Body of pancreas (tissue), 4 donors: ENCODE results near the gene MAP3K4. TPM values are rescaled to one million over a fixed set of nuclear protein-coding genes. Genes with fewer than 3 reads are reported as not detected.

Experiments used
- ATAC-seq: fragments of 150-250 bp; one replicate; pipeline ENCODE4 v1.9.1; 2016
- DNase-seq, 4 donors: peaks; one replicate each; pipeline ENCODE4 v3.0.0-alpha.2; 2019
- H3K27ac ChIP-seq, 4 donors: fragments of 200-600 bp; sonication (generic); 1 replicate in 3 of 4; 2 replicates in 1 of 4; pipeline versions ENCODE4 v1.5.1 to v1.6.1; 2016 to 2019; ENCODE audit warnings: mild to moderate bottlenecking in 1 of 4, mixed read lengths in 1 of 4, moderate library complexity in 1 of 4
- H3K27me3 ChIP-seq, 2 donors: fragments of 200-600 bp; sonication (generic); one replicate each; pipeline ENCODE4 v1.6.0; 2016; ENCODE audit warnings: mild to moderate bottlenecking in 1 of 2
- H3K36me3 ChIP-seq, 2 donors: fragments of 200-600 bp; sonication (generic); replicated peaks in 1 of 2; 2 replicates each; pipeline ENCODE4 v1.5.1; 2016; ENCODE audit warnings: low read depth in 2 of 2; ENCODE audit not compliant: insufficient read depth in 1 of 2
- H3K4me1 ChIP-seq: fragments of 200-600 bp; sonication (generic); one replicate; pipeline ENCODE4 v1.6.0; 2016
- H3K4me3 ChIP-seq, 2 donors: fragments of 200-600 bp; sonication (generic); 1 replicate in 1 of 2; 2 replicates in 1 of 2; pipeline ENCODE4 v1.5.1; 2016 to 2019
- H3K9me3 ChIP-seq, 3 donors: fragments of 200-600 bp; sonication (generic); 1 replicate in 2 of 3; 2 replicates in 1 of 3; pipeline ENCODE4 v1.5.1; 2016
- POLR2A ChIP-seq, 3 donors: fragments of 450-650 bp; IDR thresholded peaks; one replicate each; pipeline ENCODE4 v1.6.1; 2016; ENCODE audit warnings: antibody characterized with exemption in 3 of 3, mild to moderate bottlenecking in 2 of 3
- WGBS, 2 donors: methylation state at CpG; one replicate each; pipeline ENCODE4 v1.1.5; 2017; 5-methylcytosine and 5-hydroxymethylcytosine counted together
- intact Hi-C: fragments of 100-400 bp; cut with DNase I; formaldehyde crosslinking; loops from one replicate; pipeline ENCODE4 v1.15.1; 2023
- total RNA-seq, 2 donors: library from RNA; depleted of rRNA; stranded (reverse); fragments of >200 nt; gene quantifications; one replicate each; pipeline ENCODE4 v1.1.0, GENCODE V29; 2016
- TF ChIP-seq, protein P1 (sequence below), 7 experiments: fragments of 450-650 bp in 4 of 7; fragments of 200-600 bp in 3 of 7; sonication (generic) in 3 of 7; IDR thresholded peaks; one replicate each; pipeline ENCODE4 v1.5.1; 2016 to 2019; ENCODE audit warnings: antibody characterized with exemption in 7 of 7

MAP3K4 gene
- total RNA-seq, 2 donors from 2014 or later = 20.1 to 31.4 TPM

DNA sequence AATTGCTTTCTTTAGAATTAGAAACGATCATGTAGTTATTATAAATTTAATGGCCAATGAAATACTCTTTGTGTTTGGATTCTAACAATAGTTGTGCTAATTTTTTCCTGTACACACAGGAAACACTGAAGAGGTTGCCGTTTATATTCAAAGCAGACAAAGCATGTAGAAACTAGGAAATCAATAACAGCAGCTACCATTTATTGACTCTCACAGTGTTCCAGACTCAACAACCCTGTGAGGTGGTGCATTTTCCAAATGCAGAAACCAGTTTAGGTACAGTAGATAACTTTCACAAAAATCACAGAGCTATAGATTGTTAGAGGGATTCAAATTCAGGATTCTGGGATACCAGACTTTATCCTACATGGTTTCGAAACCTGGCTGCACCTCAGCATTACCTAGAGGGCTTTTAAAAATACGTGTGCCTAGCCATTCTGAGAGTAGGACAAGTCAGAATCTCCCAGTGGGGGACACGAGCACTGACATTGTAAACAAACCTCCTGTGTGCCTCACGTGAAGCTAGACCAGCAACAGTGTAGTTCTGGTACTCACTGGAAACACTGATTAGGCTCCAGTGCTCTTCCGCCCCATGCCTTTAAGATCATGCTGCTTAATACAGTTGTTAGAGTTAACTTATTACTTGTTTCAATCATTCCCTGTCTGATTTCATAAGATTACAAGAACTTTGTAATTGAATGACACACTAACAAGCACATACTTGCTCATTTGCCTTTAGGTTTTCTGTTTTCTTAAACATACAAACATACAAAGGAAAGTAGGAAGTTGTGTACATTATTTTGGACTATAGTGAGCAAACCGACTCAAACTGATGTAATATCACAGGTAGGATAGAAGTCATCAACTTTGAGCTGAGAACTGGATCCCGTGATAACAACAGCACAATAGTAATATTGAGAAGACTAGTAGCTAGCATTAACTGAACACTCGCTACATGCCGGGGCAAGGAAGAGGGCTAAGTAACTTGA is 65.8 kb downstream of the MAP3K4 start:
- DNase-seq = no peak
- Histone ChIP-seq H3K4me1 (no peaks in the 10 kb centered on the region), H3K27me3 (no peaks in the 10 kb centered on the region), H3K9me3 (no peaks in the 10 kb centered on the region), H3K36me3 (no peaks in the 10 kb centered on the region), H3K4me3 (no peak overlapping the region), H3K27ac (no peak overlapping the region)
- WGBS, 2 donors = 60 to 70% methylated on average over 11 of the region's 11 CpGs
- no peak for ATAC-seq
- no peak for TF ChIP-seq POLR2A (IDR thresholded peaks at IDR 0.05)
- TF ChIP-seq, protein P1, sequence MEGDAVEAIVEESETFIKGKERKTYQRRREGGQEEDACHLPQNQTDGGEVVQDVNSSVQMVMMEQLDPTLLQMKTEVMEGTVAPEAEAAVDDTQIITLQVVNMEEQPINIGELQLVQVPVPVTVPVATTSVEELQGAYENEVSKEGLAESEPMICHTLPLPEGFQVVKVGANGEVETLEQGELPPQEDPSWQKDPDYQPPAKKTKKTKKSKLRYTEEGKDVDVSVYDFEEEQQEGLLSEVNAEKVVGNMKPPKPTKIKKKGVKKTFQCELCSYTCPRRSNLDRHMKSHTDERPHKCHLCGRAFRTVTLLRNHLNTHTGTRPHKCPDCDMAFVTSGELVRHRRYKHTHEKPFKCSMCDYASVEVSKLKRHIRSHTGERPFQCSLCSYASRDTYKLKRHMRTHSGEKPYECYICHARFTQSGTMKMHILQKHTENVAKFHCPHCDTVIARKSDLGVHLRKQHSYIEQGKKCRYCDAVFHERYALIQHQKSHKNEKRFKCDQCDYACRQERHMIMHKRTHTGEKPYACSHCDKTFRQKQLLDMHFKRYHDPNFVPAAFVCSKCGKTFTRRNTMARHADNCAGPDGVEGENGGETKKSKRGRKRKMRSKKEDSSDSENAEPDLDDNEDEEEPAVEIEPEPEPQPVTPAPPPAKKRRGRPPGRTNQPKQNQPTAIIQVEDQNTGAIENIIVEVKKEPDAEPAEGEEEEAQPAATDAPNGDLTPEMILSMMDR (IDR thresholded peaks at IDR 0.05) = no peak
- intact Hi-C loops = no loop called here

DNA sequence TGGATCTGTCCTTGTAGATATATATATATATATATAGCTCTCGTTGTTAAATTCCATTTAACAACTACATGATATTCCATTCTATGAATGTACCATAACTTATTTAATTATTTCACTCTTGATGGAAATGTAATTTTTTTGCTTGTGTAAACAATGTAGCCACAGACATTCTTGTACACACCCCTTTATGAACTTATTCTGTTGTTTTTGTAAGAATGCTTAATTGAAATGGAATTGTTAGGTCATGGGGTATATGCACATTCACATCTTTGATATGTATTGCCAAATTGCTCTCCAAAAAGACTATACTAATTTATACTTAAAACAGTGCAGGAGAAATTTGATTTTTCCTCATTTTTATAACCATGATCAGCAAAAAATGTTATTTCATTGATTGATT is 67.2 kb downstream of the MAP3K4 start:
- ATAC-seq = no peak
- intact Hi-C loops = no loop called here
- DNase-seq = no peak
- TF ChIP-seq POLR2A (IDR thresholded peaks at IDR 0.05) = no peak
- TF ChIP-seq, protein P1 (IDR thresholded peaks at IDR 0.05) = no peak
- H3K4me1 ChIP-seq = no peaks in the 10 kb centered on the region
- H3K27ac ChIP-seq = no peak overlapping the region
- H3K27me3 ChIP-seq = no peaks in the 10 kb centered on the region
- no peaks in the 10 kb centered on the region for H3K9me3 ChIP-seq
- 74 to 85% methylated on average over 1 of the region's 1 CpG for WGBS, 2 donors
- H3K36me3 ChIP-seq = no peaks in the 10 kb centered on the region
- no peak overlapping the region for H3K4me3 ChIP-seq

DNA sequence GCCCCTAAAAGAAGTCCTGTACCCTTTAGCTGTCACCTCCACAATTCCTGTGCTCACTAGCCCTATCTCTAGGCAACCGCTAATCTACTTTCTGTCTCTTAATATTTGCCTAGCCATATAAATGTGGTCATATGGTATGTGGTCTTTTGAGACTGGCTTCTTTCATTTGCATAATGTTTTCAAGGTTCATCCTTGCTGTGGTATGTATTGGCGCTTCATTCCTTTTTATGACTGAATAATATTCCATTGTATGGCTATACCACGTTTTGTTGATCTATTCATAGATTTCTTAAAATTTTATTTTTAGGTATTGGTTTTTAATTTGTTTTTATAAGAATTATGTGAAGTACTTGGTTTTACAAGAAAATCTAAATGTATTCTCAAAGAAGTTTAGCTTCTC is 70.0 kb downstream of the MAP3K4 start:
- Histone ChIP-seq H3K36me3 (no peaks in the 10 kb centered on the region), H3K9me3 (no peaks in the 10 kb centered on the region), H3K4me3 (no peak overlapping the region), H3K27me3 (no peaks in the 10 kb centered on the region), H3K27ac (no peak overlapping the region), H3K4me1 (no peaks in the 10 kb centered on the region)
- ATAC-seq = no peak
- TF ChIP-seq, protein P1 (IDR thresholded peaks at IDR 0.05) = no peak
- TF ChIP-seq POLR2A (IDR thresholded peaks at IDR 0.05) = no peak
- DNase-seq = no peak
- 94 to 99% methylated on average over 3 of the region's 3 CpGs for whole genome bisulfite sequencing, 2 donors
- intact Hi-C loops = no loop called here

DNA sequence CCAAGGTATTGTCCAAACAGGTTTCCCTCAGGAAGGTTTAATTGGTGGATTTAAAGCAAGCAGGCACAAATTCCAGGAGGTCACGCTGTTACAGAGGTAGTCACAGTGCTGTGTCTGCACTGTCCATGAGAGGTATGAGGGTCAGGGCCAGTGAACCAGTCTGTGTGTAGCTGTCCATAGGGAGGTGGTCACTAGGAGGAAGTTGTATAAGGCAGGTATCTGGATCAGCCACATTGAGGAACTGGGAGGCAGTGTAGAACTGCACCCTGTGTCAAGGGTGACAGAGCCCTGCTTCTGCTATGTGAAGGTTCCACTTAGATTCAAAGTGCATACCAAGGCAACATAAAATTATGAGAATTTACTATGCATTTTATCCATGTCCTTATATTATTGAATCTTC is 73.3 kb downstream of the MAP3K4 start:
- no peak for ATAC-seq
- H3K4me3 ChIP-seq = no peak overlapping the region

More for the DNA sequence above, 73.3 kb downstream of the MAP3K4 start:
- intact Hi-C loops = no loop called here
- TF ChIP-seq, protein P1 (IDR thresholded peaks at IDR 0.05) = no peak
- no peak for TF ChIP-seq POLR2A (IDR thresholded peaks at IDR 0.05)
- H3K9me3 ChIP-seq = no peaks in the 10 kb centered on the region
- 100% methylated on average over 1 of the region's 1 CpG for WGBS, 2 donors
- no peaks in the 10 kb centered on the region for H3K27me3 ChIP-seq
- no peaks in the 10 kb centered on the region for H3K36me3 ChIP-seq
- no peaks in the 10 kb centered on the region for H3K4me1 ChIP-seq
- DNase-seq = no peak
- H3K27ac ChIP-seq = no peak overlapping the region
